Measurements from ENCODE around the gene LRP6. TPM values are rescaled to one million over a fixed set of nuclear protein-coding genes. Genes with fewer than 3 reads are reported as not detected.

The LRP6 gene
- total RNA-seq, 1 experiment from 2014 or later = 62.4 TPM

- DNase-seq = no peak
- no peak overlapping the region for H2BK12ac ChIP-seq (ENCODE audit: insufficient read length, low read depth, low read length)
- Mint-ChIP-seq H3K36me3 (ENCODE audit: insufficient read depth in 1 of 3, low read depth in 3 of 3) (peaks cover 25 to 60% (median 48%) of the 10 kb centered on the region in 3 experiments; a peak in 6 of 7 replicates), H3K27me3 (ENCODE audit: low read depth) (no peaks in the 10 kb centered on the region), H3K9me3 (no peaks in the 10 kb centered on the region), H3K27ac (no peak overlapping the region), H3K4me1 (peaks cover 0 to 8% of the 10 kb centered on the region in 2 experiments; a peak in 2 of 4 replicates), H3K4me3 (no peak overlapping the region)
- no peak overlapping the region for H2BK20ac ChIP-seq (ENCODE audit: low read depth, low read length, poor library complexity, severe bottlenecking)
- H3K23ac ChIP-seq (ENCODE audit: insufficient read length, low read depth, low read length) = no peak overlapping the region
- no peak overlapping the region for H2BK120ac ChIP-seq (ENCODE audit: low read depth, low read length, poor library complexity, severe bottlenecking)
- H3K4me2 ChIP-seq (ENCODE audit: insufficient read depth, insufficient read length, low read length) = no peak overlapping the region
- H3T11ph ChIP-seq (ENCODE audit: low read length) = no peak overlapping the region
- no peaks in the 10 kb centered on the region for H3K9me3 ChIP-seq (ENCODE audit: control insufficient read depth, low read depth, low read length)
- no peak overlapping the region for H4K8ac ChIP-seq (replicated peaks; ENCODE audit: insufficient read length, low read depth, low read length)
- H4K5ac ChIP-seq (ENCODE audit: insufficient read length, low read depth, low read length) = no peak overlapping the region
- no peak overlapping the region for H3K56ac ChIP-seq (ENCODE audit: insufficient read length, low read depth, low read length)
- no peak overlapping the region for H2AK5ac ChIP-seq (ENCODE audit: insufficient read length, low read length)
- no peak overlapping the region for H4K91ac ChIP-seq (ENCODE audit: insufficient read length, low read depth, low read length)
- no peak overlapping the region for H3K14ac ChIP-seq (ENCODE audit: insufficient read depth, low read length)
- H3K79me1 ChIP-seq (ENCODE audit: insufficient read depth, low read depth, low read length, poor library complexity, severe bottlenecking) = no peaks in the 10 kb centered on the region
- H2AFZ ChIP-seq (ENCODE audit: low read length) = no peak overlapping the region
- no peaks in the 10 kb centered on the region for H3K4me1 ChIP-seq (ENCODE audit: insufficient read depth, low read length)
- no peaks in the 10 kb centered on the region for H4K20me1 ChIP-seq (ENCODE audit: control insufficient read depth, insufficient read depth, insufficient read length)
- H3K23me2 ChIP-seq (ENCODE audit: insufficient read length, low read depth, low read length, poor library complexity, severe bottlenecking) = no peaks in the 10 kb centered on the region
- 100% methylated on average over 3 of the region's 5 CpGs for WGBS (ENCODE audit: extremely low coverage, insufficient read length, low lambda C conversion rate)
- H2BK5ac ChIP-seq (ENCODE audit: insufficient read length, low read length) = no peak overlapping the region
- TF ChIP-seq CTCF (conservative IDR thresholded peaks at IDR 0.05) = no peak
- no peak overlapping the region for H3K9ac ChIP-seq (ENCODE audit: extremely low read depth, insufficient read length, low read length)
- H2BK15ac ChIP-seq (ENCODE audit: low read depth, low read length) = no peak overlapping the region
- H3K18ac ChIP-seq (ENCODE audit: insufficient read length, low read depth, low read length) = no peak overlapping the region
- no peaks in the 10 kb centered on the region for H3K27me3 ChIP-seq (ENCODE audit: insufficient read depth, low read length)
- no peak overlapping the region for H3K27ac ChIP-seq (ENCODE audit: insufficient read length, low read depth, low read length)
- no peaks in the 10 kb centered on the region; the same call in 1 of the 2 replicates for H3K79me2 ChIP-seq (ENCODE audit: insufficient read depth, low read length)
- H3K4ac ChIP-seq (ENCODE audit: low read depth, low read length) = no peak overlapping the region
Observed at GRCh38 chr12:12133785-12134184, 133.1 kb downstream of the LRP6 start.
